KMS-11 (cell line): ENCODE results near the gene ACOT13.

Source experiments
- H2AFZ ChIP-seq: fragments of 200-600 bp; sonication (generic); 2 replicates; pipeline ENCODE4 v1.6.1; 2016; ENCODE audit warnings: antibody characterized with exemption, mixed run types, low read depth
- H3K27ac ChIP-seq: fragments of 200-600 bp; sonication (generic); 2 replicates; pipeline ENCODE4 v1.6.1; 2016; ENCODE audit warnings: mild to moderate bottlenecking, mixed run types
- H3K27me3 ChIP-seq: fragments of 200-600 bp; sonication (generic); 2 replicates; pipeline ENCODE4 v1.6.1; 2017; ENCODE audit warnings: mild to moderate bottlenecking, low read depth, mixed run types, moderate library complexity; ENCODE audit not compliant: insufficient read depth
- H3K36me3 ChIP-seq: fragments of 200-600 bp; sonication (generic); 2 replicates; pipeline ENCODE4 v1.6.1; 2017; ENCODE audit warnings: mild to moderate bottlenecking, mixed run types; ENCODE audit not compliant: insufficient read depth
- H3K4me1 ChIP-seq: fragments of 200-600 bp; sonication (generic); 2 replicates; pipeline ENCODE4 v1.6.1; 2016; ENCODE audit warnings: mild to moderate bottlenecking, low read depth, mixed run types; ENCODE audit not compliant: poor library complexity, severe bottlenecking
- H3K4me2 ChIP-seq: fragments of 200-600 bp; sonication (generic); 2 replicates; pipeline ENCODE4 v1.7.0; 2016; ENCODE audit warnings: mild to moderate bottlenecking, mixed run types
- H3K4me3 ChIP-seq: fragments of 200-600 bp; sonication (generic); IDR thresholded peaks from 2 replicates; pipeline ENCODE4 v1.6.1; 2017; ENCODE audit warnings: low read depth, low read length, mixed read lengths; ENCODE audit not compliant: insufficient read depth
- H3K79me2 ChIP-seq: fragments of 200-600 bp; sonication (generic); 2 replicates; pipeline ENCODE4 v1.6.1; 2016; ENCODE audit warnings: low read depth, mixed run types; ENCODE audit not compliant: insufficient read depth
- H3K9ac ChIP-seq: fragments of 200-600 bp; sonication (generic); 2 replicates; pipeline ENCODE4 v1.6.1; 2016; ENCODE audit warnings: mild to moderate bottlenecking, mixed run types
- H4K20me1 ChIP-seq: fragments of 200-600 bp; sonication (generic); 2 replicates; pipeline ENCODE4 v1.6.1; 2016; ENCODE audit warnings: mild to moderate bottlenecking, mixed run types; ENCODE audit not compliant: insufficient read depth
- TF ChIP-seq, protein P1 (sequence below): fragments of 200-600 bp; sonication (generic); conservative IDR thresholded peaks from 2 replicates; pipeline ENCODE4 v1.6.1; 2017; ENCODE audit warnings: low read depth, mild to moderate bottlenecking, antibody characterized with exemption, low read length, moderate library complexity, mixed read lengths

The ACOT13 gene

DNA sequence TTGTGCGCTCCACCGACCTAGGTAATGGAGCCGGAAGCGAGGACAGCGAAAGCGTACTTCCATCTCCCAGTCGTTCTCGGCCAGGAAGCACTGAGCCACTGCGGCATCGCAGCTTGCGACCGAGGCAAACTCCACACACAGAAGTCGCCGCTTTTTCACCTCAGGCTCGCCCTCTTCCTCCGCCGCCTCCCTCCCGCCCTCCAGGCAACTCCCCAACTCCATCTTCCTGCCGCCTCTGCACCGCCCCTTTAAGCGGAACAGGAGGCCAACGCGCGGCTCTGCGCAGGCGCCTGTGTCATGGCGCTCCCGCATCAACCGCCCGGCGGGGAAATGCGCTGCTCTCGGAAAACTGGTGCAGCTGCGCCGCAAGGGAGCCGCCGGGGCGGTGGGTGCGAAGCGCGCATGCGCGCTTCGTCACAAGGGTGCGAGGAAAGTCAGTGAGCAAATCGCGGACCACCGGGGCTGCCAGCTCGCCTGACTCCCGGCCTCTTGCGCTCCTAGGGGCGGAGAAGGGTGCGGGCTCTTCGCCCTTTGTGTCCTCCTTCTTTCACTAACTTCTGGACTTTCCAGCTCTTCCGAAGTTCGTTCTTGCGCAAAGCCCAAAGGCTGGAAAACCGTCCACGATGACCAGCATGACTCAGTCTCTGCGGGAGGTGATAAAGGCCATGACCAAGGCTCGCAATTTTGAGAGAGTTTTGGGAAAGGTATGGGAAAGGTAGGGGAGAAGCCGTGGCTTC, at the start of gene ACOT13, which contains the start of gene TDP2:
TSS of gene ACOT13 (plus strand) at position 437 of the 737 bp plus-strand sequence. CDS start at position 624, 187 bp downstream.
TSS of gene TDP2 (minus strand) at position 259 of the 737 bp plus-strand sequence. CDS start at position 222, 37 bp downstream.
- H2AFZ ChIP-seq = peak within 1 kb of the TSS; percentile 90
- H3K4me2 ChIP-seq = peak within 1 kb of the TSS; percentile 73
- peak within 1 kb of the TSS; percentile 83 for H3K9ac ChIP-seq
- no peaks in the 10 kb centered on the region for H3K27me3 ChIP-seq
- H3K4me1 ChIP-seq = peaks cover 24% of the 10 kb centered on the region
- H3K27ac ChIP-seq = peak within 1 kb of the TSS; percentile 72
- H3K79me2 ChIP-seq = peaks cover 12% of the 10 kb centered on the region
- TF ChIP-seq, protein P1, sequence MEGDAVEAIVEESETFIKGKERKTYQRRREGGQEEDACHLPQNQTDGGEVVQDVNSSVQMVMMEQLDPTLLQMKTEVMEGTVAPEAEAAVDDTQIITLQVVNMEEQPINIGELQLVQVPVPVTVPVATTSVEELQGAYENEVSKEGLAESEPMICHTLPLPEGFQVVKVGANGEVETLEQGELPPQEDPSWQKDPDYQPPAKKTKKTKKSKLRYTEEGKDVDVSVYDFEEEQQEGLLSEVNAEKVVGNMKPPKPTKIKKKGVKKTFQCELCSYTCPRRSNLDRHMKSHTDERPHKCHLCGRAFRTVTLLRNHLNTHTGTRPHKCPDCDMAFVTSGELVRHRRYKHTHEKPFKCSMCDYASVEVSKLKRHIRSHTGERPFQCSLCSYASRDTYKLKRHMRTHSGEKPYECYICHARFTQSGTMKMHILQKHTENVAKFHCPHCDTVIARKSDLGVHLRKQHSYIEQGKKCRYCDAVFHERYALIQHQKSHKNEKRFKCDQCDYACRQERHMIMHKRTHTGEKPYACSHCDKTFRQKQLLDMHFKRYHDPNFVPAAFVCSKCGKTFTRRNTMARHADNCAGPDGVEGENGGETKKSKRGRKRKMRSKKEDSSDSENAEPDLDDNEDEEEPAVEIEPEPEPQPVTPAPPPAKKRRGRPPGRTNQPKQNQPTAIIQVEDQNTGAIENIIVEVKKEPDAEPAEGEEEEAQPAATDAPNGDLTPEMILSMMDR = no peak
- no peaks in the 10 kb centered on the region for H4K20me1 ChIP-seq
- no peak within 1 kb of the TSS for H3K4me3 ChIP-seq
- no peaks in the 10 kb centered on the region for H3K36me3 ChIP-seq

- H2AFZ ChIP-seq = no peak overlapping the region
- no peak overlapping the region for H3K4me3 ChIP-seq
- H3K27me3 ChIP-seq = no peaks in the 10 kb centered on the region
- no peak overlapping the region for H3K27ac ChIP-seq
- H3K9ac ChIP-seq = no peak overlapping the region
- no peaks in the 10 kb centered on the region for H3K79me2 ChIP-seq
- no peaks in the 10 kb centered on the region for H4K20me1 ChIP-seq
- H3K36me3 ChIP-seq = no peaks in the 10 kb centered on the region
- TF ChIP-seq, protein P1 = no peak
- no peaks in the 10 kb centered on the region for H3K4me1 ChIP-seq
- no peak overlapping the region for H3K4me2 ChIP-seq
Observed at GRCh38 chr6:24619661-24620060, 47.2 kb upstream of the ACOT13 start.

GRCh38 chr6:24620637-24621036, 46.2 kb upstream of the ACOT13 start:
- H3K4me2 ChIP-seq = no peak overlapping the region
- no peaks in the 10 kb centered on the region for H3K27me3 ChIP-seq
- H3K4me3 ChIP-seq = no peak overlapping the region
- no peaks in the 10 kb centered on the region for H3K4me1 ChIP-seq
- TF ChIP-seq, protein P1 = no peak
- no peaks in the 10 kb centered on the region for H3K79me2 ChIP-seq
- H4K20me1 ChIP-seq = no peaks in the 10 kb centered on the region
- no peak overlapping the region for H3K27ac ChIP-seq
- H3K9ac ChIP-seq = no peak overlapping the region
- H2AFZ ChIP-seq = no peak overlapping the region
- no peaks in the 10 kb centered on the region for H3K36me3 ChIP-seq

DNA sequence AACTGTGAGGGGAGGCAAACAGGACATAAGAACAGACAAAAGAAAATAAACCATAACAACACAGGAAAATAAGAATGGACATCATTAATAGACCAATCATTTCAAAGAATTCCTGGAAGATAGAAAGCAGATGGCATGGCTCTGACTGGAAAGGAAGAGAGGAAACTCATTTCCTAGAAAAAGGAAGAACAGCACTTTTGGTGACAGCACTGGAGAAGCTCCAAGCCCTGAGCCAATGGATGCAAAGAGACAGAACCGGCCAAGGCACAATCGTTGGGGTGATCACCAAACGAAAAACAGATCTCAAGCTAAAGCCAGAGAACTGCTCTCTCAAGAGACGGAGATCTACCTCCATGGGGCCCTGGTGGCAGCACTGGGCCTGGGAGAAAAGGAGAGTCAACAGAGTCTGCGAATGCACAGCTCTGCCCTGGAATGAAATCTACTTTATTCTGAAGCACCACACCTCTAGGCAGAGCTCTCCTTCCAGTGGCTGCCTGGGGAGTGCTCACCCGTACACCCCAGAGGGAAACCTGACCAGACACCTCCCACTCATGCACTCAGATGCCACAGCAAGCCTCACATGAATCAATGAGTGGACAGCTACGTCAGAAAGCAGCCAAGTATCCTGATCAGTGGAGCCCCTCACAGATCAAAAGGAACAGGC, 45.1 kb upstream of the ACOT13 start:
- TF ChIP-seq, protein P1 = no peak
- Histone ChIP-seq H3K4me1 (no peaks in the 10 kb centered on the region), H3K4me3 (no peak overlapping the region), H3K27ac (no peak overlapping the region), H3K36me3 (no peaks in the 10 kb centered on the region), H4K20me1 (no peaks in the 10 kb centered on the region), H3K27me3 (no peaks in the 10 kb centered on the region), H3K4me2 (no peak overlapping the region), H2AFZ (no peak overlapping the region), H3K9ac (no peak overlapping the region), H3K79me2 (no peaks in the 10 kb centered on the region)
